GM19351 (cell line): Measurements from ENCODE around the gene MS4A5.

ENCODE experiments used
- ATAC-seq: cut with Tn5 transposase; IDR thresholded peaks from one replicate; pipeline ENCODE4 v1.9.1; 2021; ENCODE audit warnings: mild to moderate bottlenecking, moderate library complexity; ENCODE audit not compliant: unreplicated experiment

Gene MS4A5

GRCh38 chr11:60477035-60477445 is 47.7 kb downstream of the MS4A5 start:
- ATAC-seq, result peak; percentile 70

GRCh38 chr11:60482361-60482760 is 53.0 kb downstream of the MS4A5 start:
- ATAC-seq, result peak; percentile 49

DNA sequence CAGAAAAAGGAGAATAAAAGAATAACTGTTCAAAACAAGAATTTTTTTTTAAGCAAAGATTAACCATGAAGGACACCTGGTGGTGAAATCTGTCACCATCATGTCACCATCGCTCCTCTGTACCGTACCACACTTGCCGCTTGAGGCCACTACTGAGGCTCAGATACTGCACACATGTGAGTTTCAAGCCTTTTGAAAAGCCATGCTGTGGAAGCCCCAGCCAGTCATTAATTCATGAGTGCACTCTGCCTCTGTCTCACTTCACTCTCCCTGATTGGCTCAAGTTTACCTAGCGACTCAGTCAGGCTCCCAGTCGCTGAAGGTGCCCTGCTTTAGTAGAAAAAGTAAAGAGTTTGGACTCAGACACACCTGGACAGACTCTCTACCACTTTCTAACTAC is 56.6 kb downstream of the MS4A5 start:
- ATAC-seq, result peak; percentile 97

- ATAC-seq, result no peak
Measured at GRCh38 chr11:60492488-60493009, 63.2 kb downstream of the MS4A5 start, which contains the start of gene MS4A12. TSS of gene MS4A12 (plus strand) at chr11:60492778. CDS start at chr11:60497319, 4,541 bp downstream.

DNA sequence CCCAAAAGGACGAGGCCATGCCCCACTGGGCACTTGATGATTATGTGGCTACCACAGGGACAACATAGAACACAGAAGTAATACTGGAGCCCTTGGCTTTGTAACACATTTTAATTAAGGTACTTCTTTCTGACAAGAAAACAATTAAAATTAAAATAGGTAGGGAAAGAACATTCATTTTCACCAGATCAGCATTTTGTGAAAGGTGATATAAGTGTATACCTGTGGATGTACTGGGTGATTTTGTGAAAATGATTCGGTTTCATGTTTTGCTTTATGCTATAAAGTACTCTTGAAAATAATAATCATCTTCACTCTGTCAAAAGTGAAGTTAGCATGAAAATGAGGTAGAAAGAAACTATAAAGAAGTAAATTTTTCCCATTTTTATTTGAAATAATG is 64.1 kb downstream of the MS4A5 start:
- ATAC-seq, result no peak
